HEK293 (cell line): ENCODE data around the gene CCP110.

Source experiments
- CTCF ChIA-PET: fragments of 350-600 bp; formaldehyde crosslinking; extraction: SDS; loops from one replicate; lab custom pipeline; 2021; ENCODE audit warnings: antibody characterized with exemption; lab: Yijun Ruan, JAX
- POLR2A ChIA-PET: fragments of 300-600 bp; formaldehyde crosslinking; extraction: SDS; loops from one replicate; lab custom pipeline; 2020; ENCODE audit warnings: antibody characterized with exemption, inconsistent platforms; lab: Yijun Ruan, JAX
- H3K27ac ChIP-seq: fragments of 200-500 bp; sonication (Bioruptor generic); 2 replicates; pipeline ENCODE4 v1.5.1; 2014; ENCODE audit warnings: low read depth, low read length, control low read depth, inconsistent platforms; ENCODE audit errors: extremely low read depth
- H3K36me3 ChIP-seq, 2 experiments: fragments of 200-500 bp in 1 of 2; sonication (Bioruptor generic) in 1 of 2; 1 replicate in 1 of 2; 2 replicates in 1 of 2; pipeline ENCODE4 v1.5.1; 2014 to 2017; ENCODE audit warnings: inconsistent platforms in 2 of 2, low read length in 2 of 2; ENCODE audit not compliant: control insufficient read depth in 2 of 2, insufficient read depth in 1 of 2
- H3K4me1 ChIP-seq: fragments of 200-500 bp; sonication (Bioruptor generic); 2 replicates; pipeline ENCODE4 v1.5.1; 2014; ENCODE audit warnings: mild to moderate bottlenecking, low read length, inconsistent platforms; ENCODE audit not compliant: control insufficient read depth, insufficient read depth
- H3K4me3 ChIP-seq: 2 replicates; pipeline ENCODE4 v1.5.1; 2011; ENCODE audit warnings: low read depth, mild to moderate bottlenecking, control low read depth, low read length, moderate library complexity
- H3K9me3 ChIP-seq: fragments of 200-500 bp; sonication (Bioruptor generic); 2 replicates; pipeline ENCODE4 v1.5.1; 2014; ENCODE audit warnings: low read depth, low read length, inconsistent platforms; ENCODE audit not compliant: control insufficient read depth, insufficient read depth
- GLI4 ChIP-seq: fragments of 450-650 bp; formaldehyde crosslinking; IDR thresholded peaks from 2 replicates; pipeline ENCODE4 v1.5.1; 2016; ENCODE audit warnings: missing biosample characterization, missing genetic modification characterization
- OSR2 ChIP-seq: fragments of 450-650 bp; formaldehyde crosslinking; IDR thresholded peaks from 2 replicates; pipeline ENCODE4 v1.5.1; 2016; ENCODE audit warnings: missing biosample characterization, missing genetic modification characterization
- SP2 ChIP-seq: fragments of 450-650 bp; formaldehyde crosslinking; IDR thresholded peaks from 2 replicates; pipeline ENCODE4 v1.5.1; 2016; ENCODE audit warnings: missing biosample characterization, missing genetic modification characterization
- ZBTB21 ChIP-seq: fragments of 450-650 bp; formaldehyde crosslinking; IDR thresholded peaks from 2 replicates; pipeline ENCODE4 v1.5.1; 2017; ENCODE audit warnings: missing biosample characterization, missing genetic modification characterization
- ZFHX2 ChIP-seq: fragments of 450-650 bp; formaldehyde crosslinking; conservative IDR thresholded peaks from 2 replicates; pipeline ENCODE4 v1.5.1; 2016; ENCODE audit warnings: missing biosample characterization, missing genetic modification characterization
- ZNF10 ChIP-seq: fragments of 450-650 bp; formaldehyde crosslinking; IDR thresholded peaks from 2 replicates; pipeline ENCODE4 v1.5.1; 2017; ENCODE audit warnings: missing biosample characterization, missing genetic modification characterization
- ZNF140 ChIP-seq: fragments of 450-650 bp; formaldehyde crosslinking; IDR thresholded peaks from 2 replicates; pipeline ENCODE4 v1.5.1; 2016; ENCODE audit warnings: missing biosample characterization, missing genetic modification characterization
- ZNF324 ChIP-seq: fragments of 450-650 bp; formaldehyde crosslinking; IDR thresholded peaks from 2 replicates; pipeline ENCODE4 v1.5.1; 2016; ENCODE audit warnings: missing biosample characterization, missing genetic modification characterization
- ZNF391 ChIP-seq: fragments of 450-650 bp; formaldehyde crosslinking; IDR thresholded peaks from 2 replicates; pipeline ENCODE4 v1.5.1; 2016; ENCODE audit warnings: low read depth, missing biosample characterization, missing genetic modification characterization, borderline replicate concordance
- ZNF423 ChIP-seq: fragments of 450-650 bp; formaldehyde crosslinking; IDR thresholded peaks from 2 replicates; pipeline ENCODE4 v1.5.1; 2016; ENCODE audit warnings: missing biosample characterization, missing genetic modification characterization
- ZNF426 ChIP-seq: fragments of 450-650 bp; formaldehyde crosslinking; IDR thresholded peaks from 2 replicates; pipeline ENCODE4 v1.5.1; 2017; ENCODE audit warnings: missing biosample characterization, missing genetic modification characterization, mild to moderate bottlenecking, inconsistent platforms, moderate library complexity
- ZNF501 ChIP-seq: fragments of 450-650 bp; formaldehyde crosslinking; IDR thresholded peaks from 2 replicates; pipeline ENCODE4 v1.5.1; 2016; ENCODE audit warnings: missing biosample characterization, missing genetic modification characterization
- ZNF558 ChIP-seq: fragments of 450-650 bp; formaldehyde crosslinking; IDR thresholded peaks from 2 replicates; pipeline ENCODE4 v1.5.1; 2016; ENCODE audit warnings: missing biosample characterization, missing genetic modification characterization
- ZNF571 ChIP-seq: fragments of 450-650 bp; formaldehyde crosslinking; IDR thresholded peaks from 2 replicates; pipeline ENCODE4 v1.5.0; 2017; ENCODE audit warnings: missing biosample characterization, missing genetic modification characterization
- ZNF596 ChIP-seq: fragments of 450-650 bp; IDR thresholded peaks from 2 replicates; pipeline ENCODE4 v1.5.0; 2018; ENCODE audit warnings: missing biosample characterization, mild to moderate bottlenecking, missing genetic modification characterization, moderate library complexity
- ZNF624 ChIP-seq: fragments of 450-650 bp; formaldehyde crosslinking; IDR thresholded peaks from 2 replicates; pipeline ENCODE4 v1.5.1; 2017; ENCODE audit warnings: missing biosample characterization, missing genetic modification characterization
- ZNF707 ChIP-seq: fragments of 450-650 bp; formaldehyde crosslinking; IDR thresholded peaks from 2 replicates; pipeline ENCODE4 v1.5.1; 2016; ENCODE audit warnings: missing biosample characterization, missing genetic modification characterization
- TF ChIP-seq, protein P1 (sequence below): fragments of 450-650 bp; formaldehyde crosslinking; IDR thresholded peaks from 2 replicates; pipeline ENCODE4 v1.5.1; 2016; ENCODE audit warnings: missing biosample characterization, missing genetic modification characterization
- TF ChIP-seq, protein P2 (sequence below): fragments of 450-650 bp; formaldehyde crosslinking; IDR thresholded peaks from 2 replicates; pipeline ENCODE4 v1.5.1; 2016; ENCODE audit warnings: missing biosample characterization, missing genetic modification characterization
- TF ChIP-seq, protein P3 (sequence below): fragments of 450-650 bp; formaldehyde crosslinking; conservative IDR thresholded peaks from 2 replicates; pipeline ENCODE4 v1.5.1; 2016; ENCODE audit warnings: low read depth, missing biosample characterization, missing genetic modification characterization

CCP110 gene

DNA sequence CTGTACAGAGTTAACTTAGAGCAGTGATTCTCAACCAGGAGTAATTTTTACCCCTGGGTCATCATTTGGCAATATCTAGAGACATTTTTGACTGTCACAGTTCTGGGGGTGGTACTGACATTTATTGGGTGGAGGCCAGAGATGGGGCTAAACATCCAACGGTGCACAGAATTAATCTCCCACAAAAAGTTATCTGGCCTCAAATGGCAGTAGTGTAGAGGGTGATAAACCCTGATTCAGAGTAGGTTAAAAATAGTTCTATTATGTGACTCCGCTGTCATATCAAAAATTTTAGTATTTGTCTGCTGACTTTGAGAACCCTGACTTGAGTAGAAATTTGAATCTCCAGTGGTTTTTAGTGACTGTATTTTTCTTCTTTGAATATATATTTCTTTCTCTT, 50.9 kb downstream of the CCP110 start:
- ChIA-PET CTCF (interaction anchor here (0.6 to 1.0 kb wide), 4 partner anchors 9 to 317 kb away, joined by 3 to 7 read pairs (median 3); no protein-coding TSS in a partner anchor), POLR2A (no interaction called here)
- no peak for TF ChIP-seq OSR2 (tag by site-specific recombination)
- no peak for TF ChIP-seq ZNF426 (tag by site-specific recombination)
- Histone ChIP-seq H3K9me3 (no peaks in the 10 kb centered on the region), H3K36me3 (peaks cover 11 to 61% of the 10 kb centered on the region in 2 experiments; a peak in 2 of 3 replicates), H3K27ac (no peak overlapping the region), H3K4me3 (no peak overlapping the region), H3K4me1 (no peaks in the 10 kb centered on the region)

DNA sequence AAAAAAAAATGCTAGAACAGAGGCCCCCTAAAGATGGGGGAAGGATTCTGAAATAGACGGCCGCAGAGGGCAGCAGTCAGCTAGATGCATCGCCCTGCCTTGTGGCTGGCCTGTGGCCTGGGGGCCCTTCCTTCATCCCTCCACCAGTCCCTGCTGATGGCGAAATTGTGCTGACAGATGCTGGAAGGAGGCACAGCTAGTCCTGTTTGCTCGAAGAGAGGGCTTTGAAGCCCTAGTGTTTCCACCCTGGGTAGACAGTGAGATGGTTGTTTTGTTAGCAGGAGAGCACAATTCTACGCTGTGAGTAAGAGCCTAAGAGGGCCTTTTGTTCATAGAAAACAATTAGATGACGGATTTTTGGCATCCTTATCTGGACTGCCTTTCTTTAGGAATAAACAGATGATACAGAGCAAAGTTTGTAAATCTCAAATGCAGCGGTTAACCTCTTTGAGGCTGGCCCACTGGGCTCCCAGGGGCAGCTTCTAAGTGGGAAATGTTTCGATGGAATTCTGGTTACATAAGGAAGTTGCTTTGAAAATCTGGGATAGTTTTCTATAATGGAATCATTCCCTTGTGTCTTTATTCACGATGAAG, 54.7 kb downstream of the CCP110 start:
- Histone ChIP-seq H3K36me3 (peaks cover 8 to 75% of the 10 kb centered on the region in 2 experiments; a peak in 2 of 3 replicates), H3K27ac (no peak overlapping the region), H3K4me3 (no peak overlapping the region), H3K9me3 (no peaks in the 10 kb centered on the region), H3K4me1 (no peaks in the 10 kb centered on the region)
- ChIA-PET POLR2A (no interaction called here), CTCF (interaction anchor here (0.8 to 1.2 kb wide), 3 partner anchors 13 to 23 kb away, joined by 3 to 6 read pairs (median 4); partner anchors contain the start of gene VPS35L)
- TF ChIP-seq, protein P1, sequence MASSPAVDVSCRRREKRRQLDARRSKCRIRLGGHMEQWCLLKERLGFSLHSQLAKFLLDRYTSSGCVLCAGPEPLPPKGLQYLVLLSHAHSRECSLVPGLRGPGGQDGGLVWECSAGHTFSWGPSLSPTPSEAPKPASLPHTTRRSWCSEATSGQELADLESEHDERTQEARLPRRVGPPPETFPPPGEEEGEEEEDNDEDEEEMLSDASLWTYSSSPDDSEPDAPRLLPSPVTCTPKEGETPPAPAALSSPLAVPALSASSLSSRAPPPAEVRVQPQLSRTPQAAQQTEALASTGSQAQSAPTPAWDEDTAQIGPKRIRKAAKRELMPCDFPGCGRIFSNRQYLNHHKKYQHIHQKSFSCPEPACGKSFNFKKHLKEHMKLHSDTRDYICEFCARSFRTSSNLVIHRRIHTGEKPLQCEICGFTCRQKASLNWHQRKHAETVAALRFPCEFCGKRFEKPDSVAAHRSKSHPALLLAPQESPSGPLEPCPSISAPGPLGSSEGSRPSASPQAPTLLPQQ (tag by site-specific recombination): no peak
- TF ChIP-seq ZNF571 (tag by site-specific recombination): no peak
- TF ChIP-seq ZNF624 (tag by site-specific recombination): no peak
- TF ChIP-seq ZNF558 (tag by site-specific recombination): no peak
- TF ChIP-seq, protein P2, sequence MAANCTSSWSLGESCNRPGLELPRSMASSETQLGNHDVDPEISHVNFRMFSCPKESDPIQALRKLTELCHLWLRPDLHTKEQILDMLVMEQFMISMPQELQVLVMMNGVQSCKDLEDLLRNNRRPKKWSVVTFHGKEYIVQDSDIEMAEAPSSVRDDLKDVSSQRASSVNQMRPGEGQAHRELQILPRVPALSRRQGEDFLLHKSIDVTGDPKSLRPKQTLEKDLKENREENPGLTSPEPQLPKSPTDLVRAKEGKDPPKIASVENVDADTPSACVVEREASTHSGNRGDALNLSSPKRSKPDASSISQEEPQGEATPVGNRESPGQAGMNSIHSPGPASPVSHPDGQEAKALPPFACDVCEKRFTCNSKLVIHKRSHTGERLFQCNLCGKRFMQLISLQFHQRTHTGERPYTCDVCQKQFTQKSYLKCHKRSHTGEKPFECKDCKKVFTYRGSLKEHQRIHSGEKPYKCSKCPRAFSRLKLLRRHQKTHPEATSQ (tag by site-specific recombination): no peak
- no peak for TF ChIP-seq ZNF501 (tag by site-specific recombination)
- TF ChIP-seq ZNF391: no peak
- TF ChIP-seq, protein P3, sequence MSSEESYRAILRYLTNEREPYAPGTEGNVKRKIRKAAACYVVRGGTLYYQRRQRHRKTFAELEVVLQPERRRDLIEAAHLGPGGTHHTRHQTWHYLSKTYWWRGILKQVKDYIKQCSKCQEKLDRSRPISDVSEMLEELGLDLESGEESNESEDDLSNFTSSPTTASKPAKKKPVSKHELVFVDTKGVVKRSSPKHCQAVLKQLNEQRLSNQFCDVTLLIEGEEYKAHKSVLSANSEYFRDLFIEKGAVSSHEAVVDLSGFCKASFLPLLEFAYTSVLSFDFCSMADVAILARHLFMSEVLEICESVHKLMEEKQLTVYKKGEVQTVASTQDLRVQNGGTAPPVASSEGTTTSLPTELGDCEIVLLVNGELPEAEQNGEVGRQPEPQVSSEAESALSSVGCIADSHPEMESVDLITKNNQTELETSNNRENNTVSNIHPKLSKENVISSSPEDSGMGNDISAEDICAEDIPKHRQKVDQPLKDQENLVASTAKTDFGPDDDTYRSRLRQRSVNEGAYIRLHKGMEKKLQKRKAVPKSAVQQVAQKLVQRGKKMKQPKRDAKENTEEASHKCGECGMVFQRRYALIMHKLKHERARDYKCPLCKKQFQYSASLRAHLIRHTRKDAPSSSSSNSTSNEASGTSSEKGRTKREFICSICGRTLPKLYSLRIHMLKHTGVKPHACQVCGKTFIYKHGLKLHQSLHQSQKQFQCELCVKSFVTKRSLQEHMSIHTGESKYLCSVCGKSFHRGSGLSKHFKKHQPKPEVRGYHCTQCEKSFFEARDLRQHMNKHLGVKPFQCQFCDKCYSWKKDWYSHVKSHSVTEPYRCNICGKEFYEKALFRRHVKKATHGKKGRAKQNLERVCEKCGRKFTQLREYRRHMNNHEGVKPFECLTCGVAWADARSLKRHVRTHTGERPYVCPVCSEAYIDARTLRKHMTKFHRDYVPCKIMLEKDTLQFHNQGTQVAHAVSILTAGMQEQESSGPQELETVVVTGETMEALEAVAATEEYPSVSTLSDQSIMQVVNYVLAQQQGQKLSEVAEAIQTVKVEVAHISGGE (tag by site-specific recombination): no peak
- TF ChIP-seq ZFHX2 (tag by site-specific recombination): no peak
- no peak for TF ChIP-seq ZNF10
- TF ChIP-seq ZNF324 (tag by site-specific recombination): no peak
- TF ChIP-seq OSR2 (tag by site-specific recombination): no peak
- TF ChIP-seq ZNF140: no peak
- TF ChIP-seq ZBTB21 (tag by site-specific recombination): no peak
- no peak for TF ChIP-seq ZNF423 (tag by site-specific recombination)
- no peak for TF ChIP-seq ZNF596 (tag by site-specific recombination)
- no peak for TF ChIP-seq SP2 (tag by site-specific recombination)
- TF ChIP-seq ZNF707: no peak
- TF ChIP-seq GLI4 (tag by site-specific recombination): no peak
